ENCODE data around the gene DOCK8.

DNA sequence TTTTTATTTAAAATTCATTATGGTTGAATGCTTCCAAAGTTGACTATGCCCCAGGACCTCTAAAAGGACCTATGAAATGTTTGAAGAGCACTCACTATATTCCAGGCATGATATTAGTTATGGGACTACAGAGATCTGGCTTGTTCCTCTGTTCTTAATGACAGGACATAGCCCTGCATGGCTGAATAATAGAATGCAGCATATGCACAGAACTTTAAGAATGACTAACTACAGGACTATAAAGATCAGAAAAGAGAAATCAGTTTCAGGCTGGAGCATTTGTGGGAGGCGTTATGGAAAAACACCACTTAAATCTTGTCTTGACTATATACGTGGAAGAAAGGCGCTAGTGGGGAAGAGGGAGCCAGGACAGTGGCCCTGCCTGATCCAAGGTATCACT lies 239.2 kb downstream of the DOCK8 start:
- TF ChIP-seq TARDBP (IDR thresholded peaks at IDR 0.05) (no peak), FOXA1 (IDR thresholded peaks at IDR 0.05) (no peak), SUZ12 (IDR thresholded peaks at IDR 0.05) (no peak), ELF4 (IDR thresholded peaks at IDR 0.05) (no peak), ZNF384 (IDR thresholded peaks at IDR 0.05) (no peak), L3MBTL2 (conservative IDR thresholded peaks at IDR 0.05) (no peak), FOXK2 (IDR thresholded peaks at IDR 0.05) (no peak), FOXM1 (IDR thresholded peaks at IDR 0.05; ENCODE audit: borderline replicate concordance) (no peak), BHLHE40 (IDR thresholded peaks at IDR 0.05; ENCODE audit: borderline replicate concordance) (no peak), ARNT (IDR thresholded peaks at IDR 0.05) (no peak), HDGF (IDR thresholded peaks at IDR 0.05; ENCODE audit: borderline replicate concordance) (no peak), SP1 (IDR thresholded peaks at IDR 0.05) (no peak), NFRKB (IDR thresholded peaks at IDR 0.05) (no peak)
- TF ChIP-seq, protein P1, sequence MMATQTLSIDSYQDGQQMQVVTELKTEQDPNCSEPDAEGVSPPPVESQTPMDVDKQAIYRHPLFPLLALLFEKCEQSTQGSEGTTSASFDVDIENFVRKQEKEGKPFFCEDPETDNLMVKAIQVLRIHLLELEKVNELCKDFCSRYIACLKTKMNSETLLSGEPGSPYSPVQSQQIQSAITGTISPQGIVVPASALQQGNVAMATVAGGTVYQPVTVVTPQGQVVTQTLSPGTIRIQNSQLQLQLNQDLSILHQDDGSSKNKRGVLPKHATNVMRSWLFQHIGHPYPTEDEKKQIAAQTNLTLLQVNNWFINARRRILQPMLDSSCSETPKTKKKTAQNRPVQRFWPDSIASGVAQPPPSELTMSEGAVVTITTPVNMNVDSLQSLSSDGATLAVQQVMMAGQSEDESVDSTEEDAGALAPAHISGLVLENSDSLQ (IDR thresholded peaks at IDR 0.05): no peak
